Panc1 (cell line): ENCODE data around the gene MAGOH. TPM values are rescaled to one million over a fixed set of nuclear protein-coding genes. Genes with fewer than 3 reads are reported as not detected.

Experiments
- ATAC-seq: fragments of 200-7000 bp; cut with Tn5 transposase; 2 replicates; pipeline ENCODE4 v1.9.1; 2020; ENCODE audit warnings: mild to moderate bottlenecking, moderate library complexity
- BruUV-seq: library from RNA; stranded (reverse); fragments of 400-500 nt; replicated peaks from 2 replicates; lab custom pipeline; 2021; lab: Mats Ljungman, UMichigan
- CTCF ChIA-PET: fragments of 300-600 bp; sonication (Branson Sonifier 250); formaldehyde crosslinking; loops from one replicate; lab custom pipeline; 2022; ENCODE audit warnings: antibody characterized with exemption; lab: Charles Lee
- POLR2A ChIA-PET: fragments of 300-600 bp; sonication (Branson Sonifier 250); formaldehyde crosslinking; loops from one replicate; lab custom pipeline; 2022; ENCODE audit warnings: antibody characterized with exemption; lab: Charles Lee
- DNase-seq: peaks from one replicate; pipeline ENCODE4 v3.0.0-alpha.2; 2010; ENCODE audit warnings: low read depth, low spot score
- H3K27ac ChIP-seq: 2 replicates; pipeline ENCODE4 v1.5.1; 2011; ENCODE audit warnings: mild to moderate bottlenecking, low read length, inconsistent platforms
- H3K27me3 ChIP-seq: fragments of 200-500 bp; sonication (Bioruptor generic); 2 replicates; pipeline ENCODE4 v1.6.0; 2014; ENCODE audit warnings: low read length, inconsistent platforms; ENCODE audit not compliant: control insufficient read depth, insufficient read depth
- H3K36me3 ChIP-seq: fragments of 200-500 bp; sonication (Bioruptor generic); 2 replicates; pipeline ENCODE4 v1.5.1; 2014; ENCODE audit warnings: inconsistent platforms, mild to moderate bottlenecking, low read length, moderate library complexity; ENCODE audit not compliant: control insufficient read depth, insufficient read depth
- H3K4me1 ChIP-seq: 2 replicates; pipeline ENCODE4 v1.5.1; 2011; ENCODE audit warnings: inconsistent platforms, mild to moderate bottlenecking, low read length, moderate library complexity; ENCODE audit not compliant: control insufficient read depth, insufficient read depth
- H3K4me3 ChIP-seq, 2 experiments: 2 replicates each; pipeline ENCODE4 v1.5.1; 2011 to 2012; ENCODE audit warnings: low read depth in 2 of 2, low read length in 2 of 2, mild to moderate bottlenecking in 2 of 2, inconsistent platforms in 1 of 2, moderate library complexity in 1 of 2
- H3K9me3 ChIP-seq: fragments of 200-500 bp; sonication (Bioruptor generic); 2 replicates; pipeline ENCODE4 v1.5.1; 2014; ENCODE audit warnings: low read depth, mild to moderate bottlenecking, inconsistent platforms, low read length, moderate library complexity; ENCODE audit not compliant: control insufficient read depth, insufficient read depth
- CTCF ChIP-seq: fragments of 450-650 bp; IDR thresholded peaks from 2 replicates; pipeline ENCODE4 v1.5.1; 2017; ENCODE audit warnings: mild to moderate bottlenecking
- POLR2AphosphoS5 ChIP-seq: IDR thresholded peaks from 2 replicates; pipeline ENCODE4 v1.6.1; 2012; ENCODE audit warnings: mild to moderate bottlenecking, low read depth, low read length, moderate library complexity
- REST ChIP-seq, 2 experiments: IDR thresholded peaks; 2 replicates each; pipeline ENCODE4 v1.6.1; 2011 to 2012; ENCODE audit warnings: low read depth in 2 of 2, control low read depth in 1 of 2, low read length in 1 of 2, mild to moderate bottlenecking in 1 of 2, moderate library complexity in 1 of 2; ENCODE audit not compliant: insufficient read depth in 1 of 2
- SIN3A ChIP-seq: IDR thresholded peaks from 2 replicates; pipeline ENCODE4 v1.6.1; 2012; ENCODE audit warnings: low read depth, mild to moderate bottlenecking, low read length, moderate library complexity, borderline replicate concordance; ENCODE audit not compliant: insufficient read depth
- TCF7L2 ChIP-seq: IDR thresholded peaks from 2 replicates; pipeline ENCODE4 v1.6.1; 2011; ENCODE audit warnings: mild to moderate bottlenecking, low read depth, low read length, inconsistent platforms
- in situ Hi-C: cut with HindIII; loops from 2 replicates; pipeline ENCODE4 v1.10.0; 2016; ENCODE audit warnings: low sequenced_read_pairs, low pct_unique_long_range_greater_than_20kb
- intact Hi-C: fragments of 100-400 bp; cut with micrococcal nuclease; formaldehyde crosslinking; loops from one replicate; pipeline ENCODE4 v1.10.0; 2022; ENCODE audit not compliant: unreplicated experiment
- total RNA-seq: library from RNA; stranded (reverse); gene quantifications from one replicate; pipeline ENCODE4 v1.2.1, GENCODE V29; 2021; ENCODE audit not compliant: unreplicated experiment

MAGOH gene
- total RNA-seq, 1 experiment from 2014 or later = 63.8 TPM

- in situ Hi-C loops = no loop called here
- ATAC-seq = no peak
- BruUV-seq = no TSS peak
- CTCF ChIA-PET = no interaction called here
- Histone ChIP-seq H3K27me3 (no peaks in the 10 kb centered on the region), H3K4me1 (no peaks in the 10 kb centered on the region), H3K9me3 (no peaks in the 10 kb centered on the region), H3K27ac (no peak overlapping the region), H3K36me3 (no peaks in the 10 kb centered on the region), H3K4me3 (no peak overlapping the region)
- DNase-seq = no peak
- TF ChIP-seq TCF7L2 (no peak), CTCF (no peak), SIN3A (no peak), REST (IDR thresholded peaks at IDR 0.05; ENCODE audit: insufficient read depth in 1 of 2, low read depth in 2 of 2, low read length in 1 of 2) (no peak), POLR2AphosphoS5 (no peak)
- POLR2A ChIA-PET = no interaction called here
- intact Hi-C loops = loop anchor here (10.0 kb wide), 1 partner anchor 283 kb away; no protein-coding TSS in a partner anchor
These were observed 50.2 kb downstream of the MAGOH start for GRCh38 chr1:53188099-53188498.

- H3K27me3 ChIP-seq = no peaks in the 10 kb centered on the region
- BruUV-seq = no TSS peak
- in situ Hi-C loops (no loop called here), intact Hi-C loops (loop anchor here (10.0 kb wide), 1 partner anchor 283 kb away; no protein-coding TSS in a partner anchor)
- no peak overlapping the region for H3K4me3 ChIP-seq
- POLR2A ChIA-PET = no interaction called here
- no peak overlapping the region for H3K27ac ChIP-seq
- ATAC-seq = no peak
- H3K9me3 ChIP-seq = no peaks in the 10 kb centered on the region
- DNase-seq = no peak
- no peaks in the 10 kb centered on the region for H3K36me3 ChIP-seq
- no peaks in the 10 kb centered on the region for H3K4me1 ChIP-seq
- CTCF ChIA-PET = no interaction called here
- TF ChIP-seq TCF7L2 = no peak
- TF ChIP-seq REST (IDR thresholded peaks at IDR 0.05; ENCODE audit: insufficient read depth in 1 of 2, low read depth in 2 of 2, low read length in 1 of 2) = no peak
- TF ChIP-seq CTCF = no peak
- no peak for TF ChIP-seq POLR2AphosphoS5
- TF ChIP-seq SIN3A = no peak
These were observed 50.9 kb downstream of the MAGOH start for GRCh38 chr1:53187401-53187800.
